Measurements from ENCODE around the gene PDE10A.

The PDE10A gene

GRCh38 chr6:165653607-165654006 lies 9.4 kb downstream of the PDE10A start:
- no peak for DNase-seq

- no peak for DNase-seq
Measured at GRCh38 chr6:165653196-165653595, 9.8 kb downstream of the PDE10A start.

GRCh38 chr6:165652766-165653165 lies 10.3 kb downstream of the PDE10A start:
- DNase-seq = no peak

GRCh38 chr6:165649166-165650137 lies 13.6 kb downstream of the PDE10A start:
- no peak for DNase-seq

GRCh38 chr6:165647041-165647440 lies 16.0 kb downstream of the PDE10A start:
- no peak for DNase-seq

- DNase-seq = no peak
Measured at GRCh38 chr6:165645919-165646318, 17.1 kb downstream of the PDE10A start.

GRCh38 chr6:165644586-165645266 lies 18.3 kb downstream of the PDE10A start:
- DNase-seq = no peak

- DNase-seq = no peak
Measured at GRCh38 chr6:165643015-165643414, 20.0 kb downstream of the PDE10A start.

GRCh38 chr6:165641672-165642156 lies 21.3 kb downstream of the PDE10A start:
- DNase-seq = no peak

- no peak for DNase-seq
Measured at GRCh38 chr6:165640806-165641205, 22.2 kb downstream of the PDE10A start.

GRCh38 chr6:165638530-165638929 lies 24.5 kb downstream of the PDE10A start:
- no peak for DNase-seq

- no peak for DNase-seq
Measured at GRCh38 chr6:165637586-165637985, 25.5 kb downstream of the PDE10A start.

- DNase-seq = no peak
Measured at GRCh38 chr6:165636402-165637048, 26.5 kb downstream of the PDE10A start.

GRCh38 chr6:165635965-165636364 lies 27.1 kb downstream of the PDE10A start:
- DNase-seq = no peak

- DNase-seq = no peak
Measured at GRCh38 chr6:165634101-165634880, 28.8 kb downstream of the PDE10A start.

- DNase-seq = no peak
Measured at GRCh38 chr6:165632194-165632593, 30.8 kb downstream of the PDE10A start.

GRCh38 chr6:165630544-165630953 lies 32.5 kb downstream of the PDE10A start:
- DNase-seq = no peak

- no peak for DNase-seq
Measured at GRCh38 chr6:165628955-165629354, 34.1 kb downstream of the PDE10A start.

GRCh38 chr6:165627366-165627765 lies 35.7 kb downstream of the PDE10A start:
- no peak for DNase-seq

- DNase-seq = no peak
Measured at GRCh38 chr6:165626711-165627110, 36.3 kb downstream of the PDE10A start.

- no peak for DNase-seq
Measured at GRCh38 chr6:165624871-165625639, 38.0 kb downstream of the PDE10A start.

GRCh38 chr6:165621940-165622339 lies 41.1 kb downstream of the PDE10A start:
- DNase-seq = no peak
